MM.1S (cell line): ENCODE results near the gene MAGEC3.

Source experiments
- DNase-seq: peaks from one replicate; pipeline ENCODE4 v3.0.0-alpha.2; 2015
- H2AFZ ChIP-seq: fragments of 300-600 bp; sonication (generic); 2 replicates; pipeline ENCODE4 v1.6.0; 2016; ENCODE audit warnings: antibody characterized with exemption, low read length
- H3F3A ChIP-seq: fragments of 300-600 bp; sonication (generic); 2 replicates; pipeline ENCODE4 v1.6.1; 2016; ENCODE audit warnings: mild to moderate bottlenecking, antibody characterized with exemption, low read length, moderate library complexity, mixed read lengths; ENCODE audit not compliant: insufficient read depth
- H3K27ac ChIP-seq: fragments of 300-600 bp; sonication (generic); 2 replicates; pipeline ENCODE4 v1.5.1; 2016; ENCODE audit warnings: mild to moderate bottlenecking, low read length
- H3K27me3 ChIP-seq: fragments of 300-600 bp; sonication (generic); replicated peaks from 2 replicates; pipeline ENCODE4 v1.6.0; 2016; ENCODE audit warnings: low read length; ENCODE audit not compliant: insufficient read depth
- H3K36me3 ChIP-seq: fragments of 300-600 bp; sonication (generic); replicated peaks from 2 replicates; pipeline ENCODE4 v1.6.1; 2016; ENCODE audit warnings: mild to moderate bottlenecking, low read length, mixed read lengths; ENCODE audit not compliant: insufficient read depth
- H3K4me1 ChIP-seq: fragments of 300-600 bp; sonication (generic); 2 replicates; pipeline ENCODE4 v1.6.1; 2016; ENCODE audit warnings: low read length, mixed read lengths
- H3K4me2 ChIP-seq: fragments of 300-600 bp; sonication (generic); 2 replicates; pipeline ENCODE4 v1.6.0; 2016; ENCODE audit warnings: low read depth, low read length
- H3K4me3 ChIP-seq: fragments of 300-600 bp; sonication (generic); 2 replicates; pipeline ENCODE4 v1.5.1; 2016; ENCODE audit warnings: low read length, mixed read lengths
- H3K79me2 ChIP-seq: fragments of 300-600 bp; sonication (generic); 2 replicates; pipeline ENCODE4 v1.6.1; 2016; ENCODE audit warnings: mixed run types, low read length, mixed read lengths
- H3K9ac ChIP-seq: fragments of 300-600 bp; sonication (generic); 2 replicates; pipeline ENCODE4 v1.6.1; 2016; ENCODE audit warnings: low read length, mixed read lengths
- H3K9me2 ChIP-seq: fragments of 300-600 bp; sonication (generic); replicated peaks from 2 replicates; pipeline ENCODE4 v1.6.1; 2016; ENCODE audit warnings: mild to moderate bottlenecking, low read length, mixed read lengths; ENCODE audit not compliant: insufficient read depth
- H3K9me3 ChIP-seq: fragments of 300-600 bp; sonication (generic); replicated peaks from 2 replicates; pipeline ENCODE4 v1.6.1; 2016; ENCODE audit warnings: mild to moderate bottlenecking, low read length, mixed read lengths; ENCODE audit not compliant: insufficient read depth
- H4K20me1 ChIP-seq: fragments of 300-600 bp; sonication (generic); 2 replicates; pipeline ENCODE4 v1.6.1; 2016; ENCODE audit warnings: mild to moderate bottlenecking, low read length, moderate library complexity, mixed read lengths; ENCODE audit not compliant: insufficient read depth
- EZH2 ChIP-seq: fragments of 300-600 bp; sonication (generic); optimal IDR thresholded peaks from 2 replicates; pipeline ENCODE3; 2017; ENCODE audit warnings: low read depth, mild to moderate bottlenecking, antibody characterized with exemption, low read length, mixed read lengths
- EZH2phosphoT487 ChIP-seq: fragments of 300-600 bp; sonication (generic); IDR thresholded peaks from 2 replicates; pipeline ENCODE4 v1.6.1; 2018; ENCODE audit warnings: antibody characterized with exemption, low read length
- TF ChIP-seq, protein P1 (sequence below): fragments of 300-600 bp; sonication (generic); IDR thresholded peaks from 2 replicates; pipeline ENCODE4 v1.5.1; 2016; ENCODE audit warnings: antibody characterized with exemption, low read length, mixed read lengths

The MAGEC3 gene

DNA sequence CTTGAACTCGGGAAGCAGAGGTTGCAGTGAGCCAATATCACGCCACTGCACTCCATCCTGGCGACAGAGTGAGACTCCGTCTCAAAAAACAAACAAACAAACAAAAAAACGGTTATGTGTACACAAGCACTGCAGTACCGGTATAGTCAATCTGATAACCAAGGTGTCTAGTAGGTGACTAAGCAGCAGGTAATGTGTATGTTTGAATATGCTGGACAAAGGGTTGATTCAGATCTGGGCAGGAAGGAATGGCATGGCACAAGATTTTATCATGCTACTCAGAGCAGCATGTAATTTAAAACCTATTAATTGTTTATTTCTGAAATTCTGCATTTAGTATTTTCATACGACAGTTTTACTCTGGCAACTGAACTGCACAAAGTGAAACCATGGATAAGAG is 107.3 kb downstream of the MAGEC3 start:
- H2AFZ ChIP-seq: no peak overlapping the region

DNA sequence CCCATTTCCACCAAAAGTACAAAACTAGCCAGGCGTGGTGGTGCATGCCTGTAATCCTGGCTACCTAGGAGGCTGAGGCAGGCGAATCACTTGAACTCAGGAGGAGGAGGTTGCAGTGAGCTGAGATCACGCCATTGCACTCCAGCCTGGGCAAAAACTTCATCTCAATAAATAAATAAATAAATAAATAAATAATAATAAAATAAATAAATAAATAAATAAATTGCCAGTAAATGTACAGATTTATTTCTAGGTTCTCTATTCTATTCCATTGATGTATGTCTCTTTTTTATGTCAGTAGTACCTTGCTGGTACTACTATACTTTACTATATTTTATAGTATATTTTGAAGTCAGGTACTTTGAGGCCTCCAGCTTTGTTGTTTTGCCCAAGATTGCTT is 109.2 kb downstream of the MAGEC3 start:
- no peaks in the 10 kb centered on the region for H3K27me3 ChIP-seq
- no peak overlapping the region for H2AFZ ChIP-seq
- H3K4me3 ChIP-seq: no peak overlapping the region
- no peaks in the 10 kb centered on the region for H3K9me2 ChIP-seq
- H3F3A ChIP-seq: no peaks in the 10 kb centered on the region
- no peaks in the 10 kb centered on the region for H3K79me2 ChIP-seq
- H3K9me3 ChIP-seq: no peaks in the 10 kb centered on the region
- H4K20me1 ChIP-seq: no peaks in the 10 kb centered on the region
- TF ChIP-seq, protein P1, sequence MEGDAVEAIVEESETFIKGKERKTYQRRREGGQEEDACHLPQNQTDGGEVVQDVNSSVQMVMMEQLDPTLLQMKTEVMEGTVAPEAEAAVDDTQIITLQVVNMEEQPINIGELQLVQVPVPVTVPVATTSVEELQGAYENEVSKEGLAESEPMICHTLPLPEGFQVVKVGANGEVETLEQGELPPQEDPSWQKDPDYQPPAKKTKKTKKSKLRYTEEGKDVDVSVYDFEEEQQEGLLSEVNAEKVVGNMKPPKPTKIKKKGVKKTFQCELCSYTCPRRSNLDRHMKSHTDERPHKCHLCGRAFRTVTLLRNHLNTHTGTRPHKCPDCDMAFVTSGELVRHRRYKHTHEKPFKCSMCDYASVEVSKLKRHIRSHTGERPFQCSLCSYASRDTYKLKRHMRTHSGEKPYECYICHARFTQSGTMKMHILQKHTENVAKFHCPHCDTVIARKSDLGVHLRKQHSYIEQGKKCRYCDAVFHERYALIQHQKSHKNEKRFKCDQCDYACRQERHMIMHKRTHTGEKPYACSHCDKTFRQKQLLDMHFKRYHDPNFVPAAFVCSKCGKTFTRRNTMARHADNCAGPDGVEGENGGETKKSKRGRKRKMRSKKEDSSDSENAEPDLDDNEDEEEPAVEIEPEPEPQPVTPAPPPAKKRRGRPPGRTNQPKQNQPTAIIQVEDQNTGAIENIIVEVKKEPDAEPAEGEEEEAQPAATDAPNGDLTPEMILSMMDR: no peak
- TF ChIP-seq EZH2phosphoT487 (no peak), EZH2 (no peak)
- H3K9ac ChIP-seq: no peak overlapping the region
- no peak overlapping the region for H3K27ac ChIP-seq
- DNase-seq: no peak
- no peaks in the 10 kb centered on the region for H3K4me1 ChIP-seq
- no peaks in the 10 kb centered on the region for H3K36me3 ChIP-seq
- no peak overlapping the region for H3K4me2 ChIP-seq

More for the DNA sequence above, 107.3 kb downstream of the MAGEC3 start:
- Histone ChIP-seq H4K20me1 (no peaks in the 10 kb centered on the region), H3K4me3 (no peak overlapping the region), H3K4me2 (no peak overlapping the region), H3K27ac (no peak overlapping the region), H3K4me1 (no peaks in the 10 kb centered on the region), H3K79me2 (no peaks in the 10 kb centered on the region), H3K27me3 (no peaks in the 10 kb centered on the region), H3K9ac (no peak overlapping the region), H3K9me3 (no peaks in the 10 kb centered on the region), H3K9me2 (no peaks in the 10 kb centered on the region), H3F3A (no peaks in the 10 kb centered on the region), H3K36me3 (no peaks in the 10 kb centered on the region)
- TF ChIP-seq, protein P1: no peak
- no peak for TF ChIP-seq EZH2
- no peak for TF ChIP-seq EZH2phosphoT487
- DNase-seq: no peak
